ES-I3 (cell line): ENCODE results near the gene FFAR3.
"Not testable (repeated sequence)": the region's sequence is repeated elsewhere in the genome, so short reads cannot be mapped to it uniquely, and the experiment has no call there.

Source experiments
- H3K36me3 ChIP-seq: 2 replicates; pipeline ENCODE4 v1.6.1; 2013; ENCODE audit warnings: mild to moderate bottlenecking, low read length, control low read depth, moderate library complexity; ENCODE audit not compliant: insufficient read depth
- H3K4me1 ChIP-seq: 2 replicates; pipeline ENCODE4 v1.6.1; 2013; ENCODE audit warnings: mild to moderate bottlenecking, control low read depth, low read length; ENCODE audit not compliant: insufficient read depth
- H3K9ac ChIP-seq: 2 replicates; pipeline ENCODE4 v1.6.1; 2013; ENCODE audit warnings: low read depth, mild to moderate bottlenecking, low read length, moderate library complexity
- H3K9me3 ChIP-seq: 2 replicates; pipeline ENCODE4 v1.6.1; 2013; ENCODE audit warnings: mild to moderate bottlenecking, low read length, moderate library complexity; ENCODE audit not compliant: control insufficient read depth, insufficient read depth

FFAR3 gene

DNA sequence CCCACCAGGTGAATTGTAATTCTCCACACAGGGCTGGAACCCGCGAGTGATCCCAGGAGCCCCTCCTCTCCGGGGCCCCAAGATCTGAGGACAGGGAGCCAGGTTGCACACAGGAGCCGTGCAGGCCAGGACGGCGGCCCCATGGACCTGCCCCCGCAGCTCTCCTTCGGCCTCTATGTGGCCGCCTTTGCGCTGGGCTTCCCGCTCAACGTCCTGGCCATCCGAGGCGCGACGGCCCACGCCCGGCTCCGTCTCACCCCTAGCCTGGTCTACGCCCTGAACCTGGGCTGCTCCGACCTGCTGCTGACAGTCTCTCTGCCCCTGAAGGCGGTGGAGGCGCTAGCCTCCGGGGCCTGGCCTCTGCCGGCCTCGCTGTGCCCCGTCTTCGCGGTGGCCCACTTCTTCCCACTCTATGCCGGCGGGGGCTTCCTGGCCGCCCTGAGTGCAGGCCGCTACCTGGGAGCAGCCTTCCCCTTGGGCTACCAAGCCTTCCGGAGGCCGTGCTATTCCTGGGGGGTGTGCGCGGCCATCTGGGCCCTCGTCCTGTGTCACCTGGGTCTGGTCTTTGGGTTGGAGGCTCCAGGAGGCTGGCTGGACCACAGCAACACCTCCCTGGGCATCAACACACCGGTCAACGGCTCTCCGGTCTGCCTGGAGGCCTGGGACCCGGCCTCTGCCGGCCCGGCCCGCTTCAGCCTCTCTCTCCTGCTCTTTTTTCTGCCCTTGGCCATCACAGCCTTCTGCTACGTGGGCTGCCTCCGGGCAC lies 6.7 kb upstream of the FFAR3 start:
- H3K36me3 ChIP-seq: no peaks in the 10 kb centered on the region
- no peak overlapping the region for H3K9ac ChIP-seq
- H3K4me1 ChIP-seq: no peaks in the 10 kb centered on the region
- no peaks in the 10 kb centered on the region for H3K9me3 ChIP-seq

DNA sequence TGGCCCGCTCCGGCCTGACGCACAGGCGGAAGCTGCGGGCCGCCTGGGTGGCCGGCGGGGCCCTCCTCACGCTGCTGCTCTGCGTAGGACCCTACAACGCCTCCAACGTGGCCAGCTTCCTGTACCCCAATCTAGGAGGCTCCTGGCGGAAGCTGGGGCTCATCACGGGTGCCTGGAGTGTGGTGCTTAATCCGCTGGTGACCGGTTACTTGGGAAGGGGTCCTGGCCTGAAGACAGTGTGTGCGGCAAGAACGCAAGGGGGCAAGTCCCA lies 6.1 kb upstream of the FFAR3 start:
- Histone ChIP-seq H3K9me3 (no peaks in the 10 kb centered on the region), H3K4me1 (no peaks in the 10 kb centered on the region), H3K9ac (no peak overlapping the region), H3K36me3 (no peaks in the 10 kb centered on the region)

DNA sequence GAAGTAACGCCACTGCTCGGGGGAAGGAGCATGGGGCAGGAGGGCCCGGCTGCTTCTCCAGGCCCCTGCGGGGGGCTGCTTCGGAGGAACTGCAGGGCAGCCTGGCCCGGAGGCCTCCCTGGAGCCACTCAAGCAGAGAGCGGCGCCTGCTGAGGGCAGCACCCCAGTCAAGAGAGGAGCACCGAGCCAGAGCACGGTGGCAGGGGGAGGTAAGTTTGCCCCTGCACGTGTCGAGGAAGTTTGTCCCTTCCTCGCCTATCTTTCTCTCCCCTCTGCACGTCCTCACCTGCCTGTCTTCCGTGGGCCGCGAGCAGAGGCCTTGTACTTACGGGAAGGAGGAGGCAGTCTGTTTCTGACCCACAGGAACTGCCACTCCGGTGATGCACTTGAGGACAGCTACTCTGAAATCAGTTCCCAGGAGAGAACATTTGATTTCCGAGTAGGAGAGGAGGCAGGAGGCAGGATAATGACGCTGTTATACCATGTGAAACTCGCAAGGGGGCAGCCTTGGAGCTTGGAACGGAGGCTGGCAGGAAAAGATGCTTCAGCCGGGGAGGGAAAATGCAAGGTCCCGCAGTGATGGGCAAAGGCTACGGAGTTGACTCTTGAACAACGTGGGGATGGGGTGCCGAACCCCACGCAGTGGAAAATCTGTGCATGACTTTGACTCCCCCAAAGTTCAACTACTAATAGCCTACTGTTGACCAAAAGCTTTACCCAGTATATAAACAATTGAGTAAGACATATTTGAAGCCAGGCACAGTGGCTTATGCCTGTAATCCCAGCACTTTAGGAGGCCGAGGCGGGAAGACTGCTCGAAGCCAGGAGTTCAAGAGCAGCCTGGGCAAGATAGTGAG lies 5.6 kb upstream of the FFAR3 start:
- Histone ChIP-seq H3K36me3 (no peaks in the 10 kb centered on the region), H3K4me1 (no peaks in the 10 kb centered on the region; the same call in 1 of the 2 replicates), H3K9ac (no peak overlapping the region), H3K9me3 (no peaks in the 10 kb centered on the region)

DNA sequence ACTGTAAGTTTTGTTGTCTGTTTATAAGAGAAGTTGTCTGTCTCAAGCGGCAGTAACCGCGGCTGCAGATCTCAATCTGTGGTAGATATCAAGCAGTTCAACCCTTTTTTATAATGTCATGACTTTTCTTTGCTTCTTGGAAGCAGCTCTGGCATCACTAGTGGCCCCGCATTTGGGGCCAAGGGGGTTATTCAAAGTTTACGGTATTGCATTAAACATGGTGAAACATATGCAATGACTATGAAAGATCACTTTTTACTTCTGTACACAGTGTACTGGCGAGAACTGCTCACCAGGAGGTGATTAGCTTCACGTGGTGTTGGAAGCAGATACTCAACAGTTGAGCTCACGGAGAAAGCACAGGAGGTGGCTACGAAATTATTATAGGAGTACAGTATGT lies 4.6 kb upstream of the FFAR3 start:
- no peak overlapping the region for H3K9ac ChIP-seq
- H3K36me3 ChIP-seq: no peaks in the 10 kb centered on the region
- no peaks in the 10 kb centered on the region for H3K9me3 ChIP-seq
- no peaks in the 10 kb centered on the region; the same call in 1 of the 2 replicates for H3K4me1 ChIP-seq

DNA sequence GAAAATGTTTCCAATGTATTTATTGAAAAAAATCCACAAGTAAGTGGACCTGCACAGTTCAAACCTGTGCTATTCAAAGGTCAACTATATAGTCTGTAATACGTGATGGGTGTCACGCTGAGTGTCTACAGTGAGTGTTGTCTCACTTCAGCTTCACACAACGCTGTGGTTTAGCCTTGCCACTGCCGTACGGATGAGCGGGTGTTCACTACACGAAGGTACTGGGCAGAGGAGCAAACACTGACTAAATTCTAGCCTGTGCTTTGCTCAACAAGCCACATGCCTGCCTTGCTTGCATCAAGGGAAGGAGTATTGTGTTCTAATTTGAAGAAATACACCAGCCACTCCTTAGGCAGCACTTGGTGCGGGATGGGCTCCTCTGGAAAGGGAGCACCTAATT lies 3.4 kb upstream of the FFAR3 start:
- H3K9me3 ChIP-seq: no peaks in the 10 kb centered on the region
- H3K4me1 ChIP-seq: no peaks in the 10 kb centered on the region; the same call in 1 of the 2 replicates
- no peaks in the 10 kb centered on the region for H3K36me3 ChIP-seq
- no peak overlapping the region for H3K9ac ChIP-seq

DNA sequence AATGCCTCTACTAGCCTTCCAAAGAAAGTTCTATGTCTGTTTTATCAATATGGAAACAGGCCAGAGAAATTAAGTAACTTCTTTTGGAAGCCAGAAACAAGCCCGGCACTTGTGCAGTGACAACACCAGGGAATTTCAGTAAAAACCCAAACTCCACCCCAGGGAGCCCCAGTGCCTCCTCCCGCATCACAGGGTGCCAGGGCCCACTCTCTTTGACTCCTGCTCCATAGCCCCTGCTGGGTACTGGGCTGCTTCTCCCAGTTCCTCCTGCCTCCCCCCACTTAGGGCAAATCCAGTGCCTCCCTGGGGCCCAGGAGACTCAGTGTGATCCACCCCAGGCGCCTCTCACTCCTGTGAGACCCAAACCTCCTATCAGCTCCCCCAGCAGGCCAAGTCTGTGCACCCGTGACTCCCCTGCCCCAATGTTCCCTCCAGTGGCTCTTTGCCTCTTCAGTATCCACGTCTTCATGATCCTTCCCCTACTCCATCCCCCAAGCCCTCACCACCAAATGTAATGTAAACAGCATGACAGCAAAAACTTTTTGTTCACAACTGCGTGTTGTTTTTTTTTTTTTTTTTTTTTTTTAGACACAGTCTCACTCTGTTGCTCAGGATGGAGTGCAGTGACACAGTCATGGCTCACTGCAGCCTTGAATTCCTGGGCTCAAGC lies 2.3 kb upstream of the FFAR3 start:
- Histone ChIP-seq H3K9ac (no peak overlapping the region), H3K4me1 (no peaks in the 10 kb centered on the region; the same call in 1 of the 2 replicates), H3K9me3 (no peaks in the 10 kb centered on the region)

DNA sequence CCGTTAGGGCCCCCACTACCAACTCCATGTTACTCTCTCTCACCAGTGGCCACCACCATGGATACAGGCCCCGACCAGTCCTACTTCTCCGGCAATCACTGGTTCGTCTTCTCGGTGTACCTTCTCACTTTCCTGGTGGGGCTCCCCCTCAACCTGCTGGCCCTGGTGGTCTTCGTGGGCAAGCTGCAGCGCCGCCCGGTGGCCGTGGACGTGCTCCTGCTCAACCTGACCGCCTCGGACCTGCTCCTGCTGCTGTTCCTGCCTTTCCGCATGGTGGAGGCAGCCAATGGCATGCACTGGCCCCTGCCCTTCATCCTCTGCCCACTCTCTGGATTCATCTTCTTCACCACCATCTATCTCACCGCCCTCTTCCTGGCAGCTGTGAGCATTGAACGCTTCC lies 574 bp downstream of the FFAR3 start:
- not testable (repeated sequence) for H3K9me3 ChIP-seq, H3K9ac ChIP-seq, H3K36me3 ChIP-seq, H3K4me1 ChIP-seq

More for the DNA sequence above, 2.3 kb upstream of the FFAR3 start:
- H3K36me3 ChIP-seq: no peaks in the 10 kb centered on the region

DNA sequence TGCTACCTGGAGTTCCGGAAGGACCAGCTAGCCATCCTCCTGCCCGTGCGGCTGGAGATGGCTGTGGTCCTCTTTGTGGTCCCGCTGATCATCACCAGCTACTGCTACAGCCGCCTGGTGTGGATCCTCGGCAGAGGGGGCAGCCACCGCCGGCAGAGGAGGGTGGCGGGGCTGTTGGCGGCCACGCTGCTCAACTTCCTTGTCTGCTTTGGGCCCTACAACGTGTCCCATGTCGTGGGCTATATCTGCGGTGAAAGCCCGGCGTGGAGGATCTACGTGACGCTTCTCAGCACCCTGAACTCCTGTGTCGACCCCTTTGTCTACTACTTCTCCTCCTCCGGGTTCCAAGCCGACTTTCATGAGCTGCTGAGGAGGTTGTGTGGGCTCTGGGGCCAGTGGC lies 1.1 kb downstream of the FFAR3 start:
- H3K4me1 ChIP-seq, H3K9me3 ChIP-seq, H3K36me3 ChIP-seq, H3K9ac ChIP-seq: not testable (repeated sequence)

DNA sequence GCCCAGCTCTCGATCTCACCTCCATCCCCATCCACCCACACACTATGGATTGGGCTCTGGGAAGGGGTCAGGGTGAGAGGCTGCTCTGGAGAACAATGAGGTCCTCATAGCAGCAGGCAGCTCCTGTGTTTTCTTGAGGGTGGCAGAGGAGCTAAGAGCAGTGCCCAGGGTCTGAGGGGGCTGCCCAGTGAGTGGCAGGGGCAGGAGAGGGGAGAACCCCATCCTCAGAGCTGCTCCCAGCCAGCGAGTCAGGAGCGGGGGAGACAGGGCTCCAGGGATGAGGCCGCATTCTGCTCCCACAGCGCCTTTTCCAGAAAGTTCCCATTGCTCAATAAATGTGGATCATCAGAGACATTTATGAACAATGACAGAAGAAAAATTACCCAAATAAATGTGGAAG lies 1.8 kb downstream of the FFAR3 start:
- not testable (repeated sequence) for H3K4me1 ChIP-seq, H3K9ac ChIP-seq, H3K9me3 ChIP-seq, H3K36me3 ChIP-seq

DNA sequence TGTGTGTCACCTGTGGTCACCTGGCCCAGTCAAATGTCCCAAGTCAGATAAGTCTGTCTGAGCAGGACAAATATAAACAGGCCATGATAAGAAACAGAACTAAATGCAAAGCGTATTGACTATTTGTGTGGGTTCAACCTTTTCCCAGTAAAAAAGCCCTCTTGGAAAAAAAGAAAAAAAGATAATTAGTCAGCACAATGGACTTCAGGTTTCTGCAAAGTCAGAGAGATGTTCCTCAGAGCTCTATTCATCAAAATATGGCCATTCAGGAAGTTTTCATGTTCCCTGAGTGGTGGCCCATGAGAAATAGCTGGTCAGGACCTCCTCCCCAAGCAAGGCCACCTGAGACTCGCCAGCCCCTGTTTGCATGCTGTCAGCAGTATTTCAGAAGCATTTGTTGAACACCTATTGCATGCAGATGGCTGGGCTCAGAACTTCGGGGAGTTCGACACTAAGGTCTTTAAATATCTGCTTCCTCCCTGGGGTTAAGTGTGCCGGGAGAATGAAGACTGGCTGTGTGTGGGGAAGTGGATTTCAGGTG lies 2.7 kb downstream of the FFAR3 start:
- H3K4me1 ChIP-seq: no peaks in the 10 kb centered on the region; the same call in 1 of the 2 replicates
- no peak overlapping the region for H3K9ac ChIP-seq
- no peaks in the 10 kb centered on the region for H3K36me3 ChIP-seq
- no peaks in the 10 kb centered on the region for H3K9me3 ChIP-seq

DNA sequence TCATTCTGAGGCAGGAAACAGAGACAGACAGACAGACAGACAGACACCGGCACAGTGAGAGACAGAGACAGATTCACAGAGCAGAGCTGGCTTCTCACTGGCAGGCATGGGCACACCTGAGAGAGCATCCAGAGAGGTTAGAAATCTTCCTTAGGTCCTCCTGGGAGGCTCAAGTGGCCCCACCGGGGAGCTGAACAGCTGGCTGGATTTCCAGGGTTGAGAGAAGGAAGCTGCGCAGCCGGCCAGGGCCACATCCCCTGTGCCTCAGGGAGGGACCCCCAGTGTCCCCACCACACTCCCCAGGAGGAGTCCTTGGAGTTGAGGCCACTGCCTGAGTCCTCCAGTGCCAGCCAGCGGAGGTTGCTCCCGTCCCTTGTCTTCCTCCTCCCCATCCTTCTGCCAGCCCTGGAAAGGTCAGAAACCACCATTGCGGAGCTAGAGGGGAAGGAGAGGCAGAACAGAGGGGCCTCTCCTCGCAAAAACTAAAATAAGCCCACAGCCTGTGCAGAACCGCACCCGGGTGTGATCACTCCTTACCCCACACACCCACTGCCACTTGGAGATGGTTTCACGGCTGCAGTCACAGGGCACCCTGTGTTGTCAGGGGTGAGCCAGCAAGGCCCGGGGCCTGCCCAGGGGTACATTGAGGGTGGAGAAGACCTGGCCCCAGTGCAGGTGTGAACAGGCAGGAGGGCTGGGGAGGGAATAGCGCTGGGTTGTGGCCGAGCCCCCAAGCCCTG lies 4.2 kb downstream of the FFAR3 start:
- no peaks in the 10 kb centered on the region for H3K36me3 ChIP-seq
- no peaks in the 10 kb centered on the region; the same call in 1 of the 2 replicates for H3K4me1 ChIP-seq
- H3K9me3 ChIP-seq: no peaks in the 10 kb centered on the region
- H3K9ac ChIP-seq: no peak overlapping the region

DNA sequence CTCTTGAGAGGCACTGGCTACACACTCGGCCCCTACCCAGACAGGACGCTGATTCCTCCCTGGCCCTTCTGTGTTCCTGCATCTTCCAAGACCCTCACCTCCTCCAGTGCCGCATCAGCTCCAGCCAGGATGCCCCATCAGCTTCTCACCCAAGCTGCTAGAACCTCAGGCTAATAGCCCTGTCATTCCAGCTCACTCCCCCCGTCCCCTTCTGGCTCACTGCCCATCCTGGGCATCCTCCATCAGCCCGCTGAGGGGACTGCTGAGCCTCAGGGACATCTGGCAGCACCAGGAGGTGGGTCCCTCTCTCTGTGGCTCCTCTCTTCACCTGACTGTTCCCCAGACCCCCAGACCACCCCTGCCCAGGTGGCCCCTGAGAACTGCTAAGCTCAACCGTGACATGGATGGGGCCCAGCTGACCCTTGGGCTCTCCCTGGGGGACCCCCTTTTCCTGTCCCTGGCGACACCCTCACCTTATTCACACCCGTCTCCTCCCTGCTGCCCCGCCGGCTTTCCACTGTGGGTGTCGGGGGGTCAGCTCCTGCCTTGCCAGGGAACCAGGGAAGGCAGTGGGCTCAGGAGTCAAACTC lies 4.8 kb downstream of the FFAR3 start:
- Histone ChIP-seq H3K4me1 (no peaks in the 10 kb centered on the region), H3K9ac (no peak overlapping the region), H3K9me3 (no peaks in the 10 kb centered on the region), H3K36me3 (no peaks in the 10 kb centered on the region)

DNA sequence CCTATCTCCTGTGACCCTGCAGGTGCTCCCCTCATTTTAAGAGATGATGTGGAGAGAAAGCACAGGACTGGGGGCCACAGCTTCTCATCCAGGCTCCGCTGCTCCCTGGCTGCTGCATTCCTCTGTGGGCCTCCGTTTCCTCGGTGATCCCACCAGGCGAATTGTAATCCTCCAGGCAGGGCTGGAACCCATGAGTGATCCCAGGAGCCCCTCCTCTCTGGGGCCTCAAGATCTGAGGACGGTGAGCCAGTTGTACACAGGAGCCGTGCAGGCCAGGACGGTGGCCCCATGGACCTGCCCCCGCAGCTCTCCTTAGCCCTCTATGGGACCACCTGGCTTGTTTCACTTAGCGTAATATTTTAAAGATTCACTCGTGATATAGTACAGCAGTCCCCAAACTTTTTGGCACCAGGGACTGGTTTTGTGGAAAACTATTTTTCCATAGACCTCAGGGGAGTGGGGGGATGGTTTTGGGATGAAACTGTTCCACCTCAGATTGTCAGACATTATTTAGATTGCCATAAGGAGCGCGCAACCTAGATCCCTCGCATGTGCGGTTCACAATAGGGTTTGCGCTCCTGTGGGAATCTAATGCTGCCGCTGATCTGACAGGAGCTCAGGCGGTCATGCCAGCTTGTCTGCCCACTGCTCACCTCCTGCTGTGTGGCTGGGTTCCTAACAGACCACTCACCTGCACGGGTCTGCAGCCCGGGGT lies 5.6 kb downstream of the FFAR3 start:
- Histone ChIP-seq H3K9me3 (no peaks in the 10 kb centered on the region), H3K36me3 (no peaks in the 10 kb centered on the region), H3K4me1 (no peaks in the 10 kb centered on the region), H3K9ac (no peak overlapping the region)
